Rectal smooth muscle tissue (tissue), 1 donor: Measurements from ENCODE around the gene CEP83.

Experiments
- H3K27ac ChIP-seq: one replicate; pipeline ENCODE4 v1.7.0; 2013; ENCODE audit warnings: low read depth, low read length, inconsistent platforms
- H3K27me3 ChIP-seq: one replicate; pipeline ENCODE4 v1.7.0; 2013; ENCODE audit warnings: low read length; ENCODE audit not compliant: control insufficient read depth, insufficient read depth
- H3K36me3 ChIP-seq: one replicate; pipeline ENCODE4 v1.7.0; 2013; ENCODE audit warnings: low read length; ENCODE audit not compliant: control insufficient read depth, insufficient read depth
- H3K4me1 ChIP-seq: one replicate; pipeline ENCODE4 v1.7.0; 2013; ENCODE audit warnings: low read length; ENCODE audit not compliant: control insufficient read depth, insufficient read depth
- H3K4me3 ChIP-seq: one replicate; pipeline ENCODE4 v1.7.0; 2013; ENCODE audit warnings: low read length
- H3K9ac ChIP-seq: one replicate; pipeline ENCODE4 v1.7.0; 2013; ENCODE audit warnings: low read length

Gene CEP83

DNA sequence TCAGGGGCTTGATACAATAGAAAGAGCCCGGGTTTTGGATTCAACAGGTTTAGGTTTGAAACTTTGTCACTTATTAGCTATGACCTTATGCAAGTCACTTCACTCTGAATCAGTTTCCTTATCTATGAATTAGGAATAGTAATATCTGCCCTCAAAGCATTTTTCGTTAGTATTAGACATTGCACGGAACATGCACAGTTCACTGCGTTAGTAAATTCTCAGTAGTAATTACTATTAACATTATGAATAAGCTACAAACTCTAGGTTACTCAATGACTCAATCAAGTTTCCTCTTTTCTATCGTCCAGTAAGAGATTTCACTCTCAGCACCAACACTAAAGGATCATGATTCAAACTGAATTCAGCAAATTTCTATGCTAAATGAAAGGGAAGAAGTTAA lies 150.3 kb downstream of the CEP83 start:
- Histone ChIP-seq H3K36me3 (peaks cover 3% of the 10 kb centered on the region), H3K27me3 (no peaks in the 10 kb centered on the region), H3K9ac (no peak overlapping the region), H3K4me1 (peaks cover 14% of the 10 kb centered on the region), H3K4me3 (no peak overlapping the region), H3K27ac (no peak overlapping the region)

DNA sequence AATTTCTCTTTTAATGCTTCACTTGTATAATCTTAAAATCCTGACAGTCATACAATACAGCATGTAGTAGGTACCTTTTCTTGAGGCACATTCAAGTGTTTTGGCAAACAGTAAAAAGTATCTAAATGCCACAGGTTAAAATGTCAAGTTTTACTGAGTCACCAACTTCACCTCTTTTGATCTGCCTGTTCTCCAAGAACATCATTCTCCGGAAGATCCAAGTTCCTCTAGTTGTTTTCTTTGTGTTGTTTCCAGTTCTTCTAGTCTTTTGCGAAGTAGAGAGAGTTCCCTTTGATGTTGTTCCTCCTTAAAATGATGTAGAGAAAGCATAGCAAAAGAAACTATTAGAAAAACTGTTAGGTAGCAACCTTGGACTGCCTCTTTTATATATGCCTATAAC lies 151.1 kb downstream of the CEP83 start:
- no peak overlapping the region for H3K4me3 ChIP-seq
- H3K4me1 ChIP-seq = peaks cover 18% of the 10 kb centered on the region
- H3K36me3 ChIP-seq = peaks cover 3% of the 10 kb centered on the region
- no peaks in the 10 kb centered on the region for H3K27me3 ChIP-seq
- no peak overlapping the region for H3K9ac ChIP-seq
- H3K27ac ChIP-seq = no peak overlapping the region

- Histone ChIP-seq H3K36me3 (peaks cover 3% of the 10 kb centered on the region), H3K27ac (peak overlapping the region; percentile 57), H3K4me1 (peaks cover 18% of the 10 kb centered on the region)
These were observed 154.3 kb downstream of the CEP83 start for GRCh38 chr12:94305130-94305957.

GRCh38 chr12:94304566-94305061 lies 155.1 kb downstream of the CEP83 start:
- H3K36me3 ChIP-seq = peaks cover 3% of the 10 kb centered on the region
- no peak overlapping the region for H3K9ac ChIP-seq
- H3K27ac ChIP-seq = peak overlapping the region; percentile 57
- peaks cover 18% of the 10 kb centered on the region for H3K4me1 ChIP-seq
- H3K4me3 ChIP-seq = no peak overlapping the region
- H3K27me3 ChIP-seq = no peaks in the 10 kb centered on the region

More at GRCh38 chr12:94305130-94305957, 154.3 kb downstream of the CEP83 start:
- Histone ChIP-seq H3K27me3 (no peaks in the 10 kb centered on the region), H3K9ac (no peak overlapping the region), H3K4me3 (peak overlapping the region; percentile 9)

DNA sequence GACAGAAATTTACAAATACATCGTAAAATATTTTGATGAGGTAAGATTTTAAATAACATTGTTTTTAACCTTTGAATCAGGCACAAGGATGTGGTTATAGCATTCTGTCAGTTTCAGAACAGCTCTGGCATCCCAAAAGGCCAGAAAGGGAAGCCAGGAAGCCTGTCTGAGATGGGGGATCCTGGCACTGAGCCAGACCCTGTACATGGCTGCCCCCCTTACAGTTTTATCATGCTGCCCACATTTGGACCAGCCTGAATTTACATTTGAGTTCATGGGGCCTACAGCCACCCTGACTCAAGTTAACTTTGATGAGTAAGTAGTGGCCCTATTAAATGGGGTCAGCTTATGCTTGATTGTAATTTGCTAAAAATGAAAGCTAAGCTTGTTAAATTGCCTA lies 155.7 kb downstream of the CEP83 start:
- no peaks in the 10 kb centered on the region for H3K27me3 ChIP-seq
- H3K27ac ChIP-seq = no peak overlapping the region

DNA sequence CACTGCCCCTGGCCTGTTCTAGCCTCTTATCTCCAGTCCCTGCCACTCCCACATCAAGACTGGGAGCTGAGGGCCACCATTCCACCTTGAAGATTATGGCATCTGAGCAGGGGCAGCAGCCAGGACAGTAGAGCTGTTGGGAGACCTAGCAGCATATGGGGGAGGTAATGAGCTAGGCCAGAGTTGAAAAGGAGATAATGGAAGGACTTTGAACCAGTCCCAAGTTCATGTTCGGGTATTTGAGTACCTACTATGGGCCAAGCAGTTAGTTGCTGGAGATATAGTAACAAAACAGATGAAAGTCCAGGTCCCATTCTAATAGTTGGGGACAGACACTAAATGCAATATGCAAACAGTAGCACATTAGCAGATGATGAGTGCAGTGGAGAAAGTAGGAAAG lies 159.8 kb downstream of the CEP83 start:
- Histone ChIP-seq H3K4me3 (no peak overlapping the region), H3K4me1 (peaks cover 12% of the 10 kb centered on the region), H3K27ac (no peak overlapping the region), H3K27me3 (no peaks in the 10 kb centered on the region), H3K9ac (no peak overlapping the region), H3K36me3 (peaks cover 2% of the 10 kb centered on the region)

More for the DNA sequence above, 155.7 kb downstream of the CEP83 start:
- Histone ChIP-seq H3K9ac (no peak overlapping the region), H3K4me3 (no peak overlapping the region), H3K36me3 (peaks cover 3% of the 10 kb centered on the region), H3K4me1 (peaks cover 18% of the 10 kb centered on the region)

- Histone ChIP-seq H3K36me3 (peaks cover 2% of the 10 kb centered on the region), H3K4me3 (no peak overlapping the region), H3K4me1 (peaks cover 3% of the 10 kb centered on the region), H3K27me3 (no peaks in the 10 kb centered on the region), H3K9ac (no peak overlapping the region), H3K27ac (no peak overlapping the region)
These were observed 161.7 kb downstream of the CEP83 start for GRCh38 chr12:94297876-94298505.

DNA sequence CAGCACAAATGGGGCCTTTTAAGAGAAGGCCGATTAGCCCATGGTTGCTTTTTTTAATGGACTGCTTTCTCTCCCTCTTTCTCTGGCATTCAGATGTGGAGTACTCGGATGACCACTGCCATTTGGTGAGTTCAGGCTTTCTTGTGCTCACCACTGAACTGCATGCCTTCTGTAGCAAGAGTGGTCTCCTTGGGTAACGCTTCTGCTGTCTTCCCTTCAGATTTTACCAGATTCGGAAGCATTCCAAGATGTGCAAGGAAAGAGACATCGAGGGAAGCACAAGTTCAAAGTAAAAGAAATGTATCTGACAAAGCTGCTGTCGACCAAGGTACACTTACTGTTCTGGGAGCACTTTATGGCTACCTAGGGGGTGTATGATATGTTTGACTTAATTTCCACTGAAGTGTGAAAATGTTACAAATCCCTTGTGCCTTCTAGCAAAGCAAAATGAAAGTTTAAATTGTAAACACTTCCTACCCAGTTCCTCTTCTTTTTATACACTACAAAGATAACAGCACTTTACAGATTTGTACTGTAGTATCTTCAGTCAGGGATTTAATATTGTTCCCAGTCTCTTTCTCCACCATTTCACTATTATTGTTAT lies 162.5 kb downstream of the CEP83 start:
- Histone ChIP-seq H3K27ac (no peak overlapping the region), H3K4me3 (no peak overlapping the region), H3K36me3 (peaks cover 2% of the 10 kb centered on the region), H3K4me1 (peaks cover 3% of the 10 kb centered on the region), H3K27me3 (no peaks in the 10 kb centered on the region), H3K9ac (no peak overlapping the region)

DNA sequence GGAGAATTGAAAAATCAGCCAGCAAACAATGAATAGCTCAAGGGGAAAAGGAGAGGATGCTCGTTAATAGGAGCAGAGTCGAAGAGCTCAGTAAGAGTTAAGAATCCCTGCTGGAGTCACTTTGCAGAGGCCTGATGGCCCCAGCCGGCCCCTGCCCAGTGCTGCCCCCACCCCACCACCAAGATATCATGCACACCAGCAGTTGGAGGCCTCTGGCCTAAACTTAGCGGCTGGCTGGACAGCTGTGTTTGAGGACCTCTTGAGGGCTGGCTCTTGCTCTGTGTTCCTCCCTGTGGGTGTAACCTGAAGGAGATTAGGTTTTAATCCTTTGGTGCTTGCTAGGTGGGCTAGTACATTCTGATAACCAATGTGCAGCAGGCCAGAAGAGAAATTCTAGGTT lies 169.3 kb downstream of the CEP83 start:
- Histone ChIP-seq H3K9ac (no peak overlapping the region), H3K27me3 (no peaks in the 10 kb centered on the region), H3K36me3 (no peaks in the 10 kb centered on the region), H3K4me3 (no peak overlapping the region), H3K4me1 (peaks cover 8% of the 10 kb centered on the region), H3K27ac (no peak overlapping the region)

GRCh38 chr12:94289461-94290312 lies 170.0 kb downstream of the CEP83 start:
- H3K27ac ChIP-seq = peak overlapping the region; percentile 42

DNA sequence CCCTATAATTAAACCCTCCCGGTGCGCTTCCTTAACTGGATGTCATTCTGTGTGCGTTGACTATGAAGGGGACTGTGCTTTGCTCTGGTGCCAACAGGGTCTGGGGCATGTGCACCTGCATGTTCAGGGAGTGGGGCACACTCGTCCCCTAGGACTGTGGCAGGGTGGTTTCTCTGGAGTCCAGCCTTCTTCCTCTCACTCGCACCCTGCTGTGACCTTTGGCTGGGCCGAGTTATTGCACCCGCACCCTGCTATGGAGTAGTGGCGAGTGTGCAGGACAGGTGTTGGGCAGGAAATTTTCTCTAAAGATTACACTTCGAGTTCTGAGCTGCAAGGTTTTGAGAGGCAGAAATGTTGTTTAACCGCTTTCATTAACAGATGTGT lies 172.4 kb downstream of the CEP83 start:
- no peaks in the 10 kb centered on the region for H3K27me3 ChIP-seq
- no peak overlapping the region for H3K9ac ChIP-seq
- no peak overlapping the region for H3K4me3 ChIP-seq
- H3K36me3 ChIP-seq = no peaks in the 10 kb centered on the region
- no peak overlapping the region for H3K27ac ChIP-seq
- H3K4me1 ChIP-seq = peaks cover 8% of the 10 kb centered on the region

More at GRCh38 chr12:94289461-94290312, 170.0 kb downstream of the CEP83 start:
- Histone ChIP-seq H3K36me3 (no peaks in the 10 kb centered on the region), H3K4me1 (peaks cover 8% of the 10 kb centered on the region), H3K4me3 (no peak overlapping the region), H3K9ac (no peak overlapping the region), H3K27me3 (no peaks in the 10 kb centered on the region)
